Loucy (cell line): ENCODE measurements around the gene DLGAP4.

ENCODE experiments used
- H2AFZ ChIP-seq: fragments of 200-600 bp; sonication (generic); 2 replicates; pipeline ENCODE4 v1.6.0; 2016; ENCODE audit warnings: antibody characterized with exemption, mild to moderate bottlenecking, low read length, moderate library complexity
- H3F3A ChIP-seq: fragments of 200-600 bp; 2 replicates; pipeline ENCODE4 v1.6.0; 2016; ENCODE audit warnings: antibody characterized with exemption, low read depth, mild to moderate bottlenecking
- H3K27me3 ChIP-seq: fragments of 200-600 bp; sonication (generic); 2 replicates; pipeline ENCODE4 v1.6.1; 2014; ENCODE audit warnings: low read length, mild to moderate bottlenecking; ENCODE audit not compliant: insufficient read depth, poor library complexity, severe bottlenecking
- H3K36me3 ChIP-seq: fragments of 200-600 bp; sonication (generic); 2 replicates; pipeline ENCODE4 v1.6.1; 2016; ENCODE audit warnings: low read length; ENCODE audit not compliant: insufficient read depth
- H3K4me1 ChIP-seq: fragments of 200-600 bp; sonication (generic); 2 replicates; pipeline ENCODE4 v1.5.1; 2014; ENCODE audit warnings: low read length, mild to moderate bottlenecking; ENCODE audit not compliant: insufficient read depth, poor library complexity, severe bottlenecking
- H3K4me2 ChIP-seq: fragments of 200-600 bp; sonication (generic); 2 replicates; pipeline ENCODE4 v1.6.0; 2014; ENCODE audit warnings: antibody characterized with exemption, low read length, low read depth, mild to moderate bottlenecking; ENCODE audit not compliant: poor library complexity, severe bottlenecking
- H3K4me3 ChIP-seq: fragments of 200-600 bp; sonication (generic); 2 replicates; pipeline ENCODE4 v1.5.1; 2014; ENCODE audit warnings: low read length, mild to moderate bottlenecking, mixed read lengths; ENCODE audit not compliant: poor library complexity, severe bottlenecking
- H3K79me2 ChIP-seq: fragments of 200-600 bp; sonication (generic); 2 replicates; pipeline ENCODE4 v1.6.1; 2014; ENCODE audit warnings: low read length; ENCODE audit not compliant: insufficient read depth
- H3K9ac ChIP-seq: fragments of 200-600 bp; sonication (generic); 2 replicates; pipeline ENCODE4 v1.6.0; 2014; ENCODE audit warnings: mild to moderate bottlenecking, low read depth, low read length, moderate library complexity; ENCODE audit not compliant: poor library complexity, severe bottlenecking
- H3K9me2 ChIP-seq: fragments of 200-600 bp; sonication (generic); replicated peaks from 2 replicates; pipeline ENCODE4 v1.6.1; 2016; ENCODE audit warnings: low read depth, low read length, mixed read lengths
- H3K9me3 ChIP-seq: fragments of 200-600 bp; sonication (generic); 2 replicates; pipeline ENCODE4 v1.6.1; 2014; ENCODE audit warnings: mild to moderate bottlenecking, antibody characterized with exemption, low read length, low read depth; ENCODE audit not compliant: insufficient read depth
- H4K20me1 ChIP-seq: fragments of 200-600 bp; sonication (generic); 2 replicates; pipeline ENCODE4 v1.6.0; 2014; ENCODE audit warnings: antibody characterized with exemption, low read length, mild to moderate bottlenecking; ENCODE audit not compliant: insufficient read depth, poor library complexity, severe bottlenecking
- EZH2phosphoT487 ChIP-seq: fragments of 200-600 bp; IDR thresholded peaks from 2 replicates; pipeline ENCODE4 v1.6.1; 2018; ENCODE audit warnings: antibody characterized with exemption, mild to moderate bottlenecking, moderate library complexity, borderline replicate concordance
- TF ChIP-seq, protein P1 (sequence below): fragments of 200-600 bp; sonication (generic); conservative IDR thresholded peaks from 2 replicates; pipeline ENCODE4 v1.5.1; 2014; ENCODE audit warnings: mild to moderate bottlenecking, antibody characterized with exemption, low read length

Gene DLGAP4

DNA sequence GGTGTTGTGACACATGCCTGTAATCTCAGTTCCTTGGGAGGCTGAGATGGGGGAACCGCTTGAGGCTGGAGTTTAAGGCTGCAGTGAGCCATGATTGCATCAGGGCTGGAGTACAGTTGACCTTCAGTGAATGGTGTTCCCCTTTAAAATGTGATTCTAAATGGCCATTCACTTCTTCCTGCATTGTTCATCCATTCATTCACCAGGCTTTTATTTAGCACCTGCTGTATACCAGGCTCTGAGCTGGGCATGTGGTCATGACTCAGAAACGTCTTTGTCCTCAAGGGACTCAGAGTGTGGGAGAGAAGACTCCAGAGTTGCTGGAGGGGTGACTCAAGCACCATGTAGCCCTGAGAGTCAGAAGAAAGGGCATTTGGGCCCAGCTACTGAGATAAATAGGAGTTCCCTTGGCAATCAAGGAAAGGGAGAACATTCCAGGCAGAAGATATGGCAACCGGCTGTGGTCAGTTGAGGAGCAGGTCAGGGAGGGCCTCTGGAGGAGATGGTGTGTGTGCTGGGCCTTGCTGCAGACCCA, 101.1 kb downstream of the DLGAP4 start:
- Histone ChIP-seq H3K27me3 (no peaks in the 10 kb centered on the region), H4K20me1 (no peaks in the 10 kb centered on the region), H3K4me3 (no peak overlapping the region), H3K9ac (no peak overlapping the region), H2AFZ (no peak overlapping the region), H3K4me1 (no peaks in the 10 kb centered on the region), H3K9me2 (no peaks in the 10 kb centered on the region), H3K36me3 (no peaks in the 10 kb centered on the region), H3K4me2 (no peak overlapping the region), H3K9me3 (no peaks in the 10 kb centered on the region), H3K79me2 (no peaks in the 10 kb centered on the region), H3F3A (no peaks in the 10 kb centered on the region)
- TF ChIP-seq, protein P1, sequence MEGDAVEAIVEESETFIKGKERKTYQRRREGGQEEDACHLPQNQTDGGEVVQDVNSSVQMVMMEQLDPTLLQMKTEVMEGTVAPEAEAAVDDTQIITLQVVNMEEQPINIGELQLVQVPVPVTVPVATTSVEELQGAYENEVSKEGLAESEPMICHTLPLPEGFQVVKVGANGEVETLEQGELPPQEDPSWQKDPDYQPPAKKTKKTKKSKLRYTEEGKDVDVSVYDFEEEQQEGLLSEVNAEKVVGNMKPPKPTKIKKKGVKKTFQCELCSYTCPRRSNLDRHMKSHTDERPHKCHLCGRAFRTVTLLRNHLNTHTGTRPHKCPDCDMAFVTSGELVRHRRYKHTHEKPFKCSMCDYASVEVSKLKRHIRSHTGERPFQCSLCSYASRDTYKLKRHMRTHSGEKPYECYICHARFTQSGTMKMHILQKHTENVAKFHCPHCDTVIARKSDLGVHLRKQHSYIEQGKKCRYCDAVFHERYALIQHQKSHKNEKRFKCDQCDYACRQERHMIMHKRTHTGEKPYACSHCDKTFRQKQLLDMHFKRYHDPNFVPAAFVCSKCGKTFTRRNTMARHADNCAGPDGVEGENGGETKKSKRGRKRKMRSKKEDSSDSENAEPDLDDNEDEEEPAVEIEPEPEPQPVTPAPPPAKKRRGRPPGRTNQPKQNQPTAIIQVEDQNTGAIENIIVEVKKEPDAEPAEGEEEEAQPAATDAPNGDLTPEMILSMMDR = no peak
- no peak for TF ChIP-seq EZH2phosphoT487

- no peaks in the 10 kb centered on the region for H3K36me3 ChIP-seq
- H3K27me3 ChIP-seq = no peaks in the 10 kb centered on the region
- H4K20me1 ChIP-seq = no peaks in the 10 kb centered on the region
- no peak for TF ChIP-seq EZH2phosphoT487
- TF ChIP-seq, protein P1 = no peak
- H3K9me2 ChIP-seq = no peaks in the 10 kb centered on the region
- H2AFZ ChIP-seq = no peak overlapping the region
- no peaks in the 10 kb centered on the region for H3K4me1 ChIP-seq
- no peaks in the 10 kb centered on the region for H3F3A ChIP-seq
- no peaks in the 10 kb centered on the region for H3K9me3 ChIP-seq
- no peak overlapping the region for H3K9ac ChIP-seq
- H3K4me2 ChIP-seq = no peak overlapping the region
- no peaks in the 10 kb centered on the region for H3K79me2 ChIP-seq
- no peak overlapping the region for H3K4me3 ChIP-seq
Observed at GRCh38 chr20:36408219-36408618, 102.1 kb downstream of the DLGAP4 start.

DNA sequence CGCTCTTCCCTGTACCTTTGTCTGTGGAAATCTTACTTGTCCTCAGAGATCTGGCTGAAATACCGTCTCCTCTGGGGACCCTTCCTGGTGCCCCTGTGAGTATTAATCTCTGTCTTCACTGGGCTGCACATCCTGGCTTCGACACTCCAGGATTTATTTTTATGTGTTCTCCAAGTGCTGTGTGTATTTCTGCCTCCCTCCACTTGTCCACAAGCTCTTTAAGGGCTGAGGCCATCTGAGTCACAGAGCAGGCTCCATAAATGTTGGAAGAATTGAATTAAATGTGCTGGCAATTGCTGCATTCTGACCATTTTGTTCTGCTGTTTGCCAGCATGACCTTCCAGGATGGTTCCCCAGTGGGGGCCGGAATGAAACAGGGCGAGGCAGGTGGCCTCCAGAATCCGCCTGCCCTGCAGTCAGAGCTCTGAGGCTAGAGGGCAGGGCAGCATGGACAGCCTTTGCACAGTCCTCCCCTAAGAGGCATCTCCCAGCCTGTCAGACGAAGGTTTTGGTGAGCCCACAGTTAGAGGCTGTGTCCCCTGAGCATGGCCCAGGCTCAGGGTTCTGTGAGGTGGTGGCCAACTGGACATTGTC, 105.8 kb downstream of the DLGAP4 start:
- H3K9me2 ChIP-seq = no peaks in the 10 kb centered on the region
- no peak overlapping the region for H3K4me2 ChIP-seq
- no peaks in the 10 kb centered on the region for H3K27me3 ChIP-seq
- H3F3A ChIP-seq = no peaks in the 10 kb centered on the region
- H3K36me3 ChIP-seq = no peaks in the 10 kb centered on the region
- no peaks in the 10 kb centered on the region for H3K9me3 ChIP-seq
- H3K79me2 ChIP-seq = no peaks in the 10 kb centered on the region
- no peak overlapping the region for H3K9ac ChIP-seq
- no peak for TF ChIP-seq EZH2phosphoT487
- TF ChIP-seq, protein P1 = no peak
- no peak overlapping the region for H3K4me3 ChIP-seq
- no peak overlapping the region for H2AFZ ChIP-seq
- H4K20me1 ChIP-seq = no peaks in the 10 kb centered on the region
- no peaks in the 10 kb centered on the region for H3K4me1 ChIP-seq
